Activated CD8-positive, alpha-beta T cell treated with anti-CD3 and anti-CD28 coated beads, Interleukin-2, amount 10 ng/mL, durations not matched to agents 7 days and 5 days (primary cell): ENCODE data around the gene MIOX. TPM values are rescaled to one million over a fixed set of nuclear protein-coding genes. Genes with fewer than 3 reads are reported as not detected.

Source experiments
- ATAC-seq: fragments of 150-1000 bp; cut with Tn5 transposase; one replicate; pipeline ENCODE4 v1.10.0; 2021; ENCODE audit warnings: moderate library complexity
- CTCF ChIA-PET: fragments of 350-600 bp; sonication (Branson Sonifier 250); formaldehyde crosslinking; loops from one replicate; lab custom pipeline; 2021; ENCODE audit warnings: antibody characterized with exemption; lab: Charles Lee
- POLR2A ChIA-PET: fragments of 350-600 bp; sonication (Branson Sonifier 250); formaldehyde crosslinking; loops from one replicate; lab custom pipeline; 2021; ENCODE audit warnings: antibody characterized with exemption; lab: Charles Lee
- DNase-seq: peaks from one replicate; pipeline ENCODE4 v3.0.0-alpha.2; 2020
- H3K27ac Mint-ChIP-seq: one replicate; pipeline ENCODE4 v1.8.0; 2021; ENCODE audit warnings: mild to moderate bottlenecking, mixed read lengths
- H3K27me3 Mint-ChIP-seq: one replicate; pipeline ENCODE4 v1.8.0; 2021; ENCODE audit warnings: low read depth, mixed read lengths
- H3K36me3 Mint-ChIP-seq: one replicate; pipeline ENCODE4 v1.8.0; 2021; ENCODE audit warnings: low read depth, mixed read lengths
- H3K4me1 Mint-ChIP-seq: one replicate; pipeline ENCODE4 v1.8.0; 2021; ENCODE audit warnings: low read depth, mixed read lengths
- H3K4me3 Mint-ChIP-seq: one replicate; pipeline ENCODE4 v1.8.0; 2021; ENCODE audit warnings: mild to moderate bottlenecking, mixed read lengths
- H3K9me3 Mint-ChIP-seq: one replicate; pipeline ENCODE4 v1.8.0; 2022; ENCODE audit warnings: mixed read lengths; ENCODE audit not compliant: insufficient read depth
- total RNA-seq, 2 experiments: library from RNA; stranded (reverse); gene quantifications; one replicate each; pipeline ENCODE4 v1.2.3, GENCODE V29; 2021

MIOX gene
- total RNA-seq, 2 experiments from 2014 or later, result 0.40 TPM; not detected in 1

- peak overlapping the region; percentile 80 for H3K4me3 Mint-ChIP-seq
- H3K36me3 Mint-ChIP-seq, result peaks cover 41% of the 10 kb centered on the region
- H3K9me3 Mint-ChIP-seq, result no peaks in the 10 kb centered on the region
- peaks cover 45% of the 10 kb centered on the region for H3K4me1 Mint-ChIP-seq
- ATAC-seq, result no peak
- peak overlapping the region; percentile 91 for H3K27ac Mint-ChIP-seq
- ChIA-PET CTCF (interaction anchor here (1.7 to 6.5 kb wide), 7 partner anchors 11 to 93 kb away, joined by 4 to 116 read pairs (median 38); partner anchors contain the start of genes KLHDC7B, LMF2 and NCAPH2), POLR2A (interaction anchor here (0.7 to 8.7 kb wide), 7 partner anchors 12 to 567 kb away, joined by 3 to 335 read pairs (median 58); partner anchors contain the start of genes CHKB, KLHDC7B, LMF2 and NCAPH2)
- peak; percentile 66 for DNase-seq
- no peaks in the 10 kb centered on the region for H3K27me3 Mint-ChIP-seq
Measured at GRCh38 chr22:50526834-50527801, 40.5 kb downstream of the MIOX start.

DNA sequence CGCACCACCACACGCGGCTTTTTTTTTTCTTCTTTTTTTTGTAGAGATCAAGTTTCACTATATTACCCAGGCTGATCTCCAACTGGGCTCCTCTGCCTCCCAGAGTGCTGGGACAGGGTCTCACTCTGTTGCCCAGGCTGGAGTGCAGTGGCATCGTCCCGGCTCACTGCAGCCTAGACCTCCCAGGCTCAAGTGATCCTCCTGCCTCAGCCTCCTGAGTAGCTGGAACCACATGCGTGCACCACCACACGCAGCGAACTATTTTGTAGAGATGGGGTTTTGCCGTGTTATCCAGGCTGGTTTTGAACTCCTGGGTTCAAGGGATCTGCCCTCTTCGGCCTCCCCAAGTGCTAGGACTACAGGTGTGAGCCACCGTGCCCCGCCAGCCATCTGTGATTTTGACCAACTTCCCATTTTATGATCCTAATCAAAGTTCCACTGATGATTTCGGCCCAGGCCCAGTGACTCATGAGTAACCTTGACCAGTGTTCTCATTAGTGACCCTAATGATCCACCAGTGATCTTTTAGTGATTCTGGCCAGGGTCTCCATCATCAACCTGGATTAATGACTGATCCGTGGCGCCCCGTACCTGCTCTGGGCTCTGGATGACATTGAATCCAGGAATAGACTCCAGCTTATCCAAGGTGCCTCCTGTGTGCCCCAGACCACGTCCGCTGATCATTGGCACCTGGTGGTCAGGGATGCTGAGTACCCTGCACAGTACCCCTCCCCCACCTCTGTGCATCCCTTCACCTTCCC, 41.4 kb downstream of the MIOX start:
- no peak for DNase-seq
- CTCF ChIA-PET, result interaction anchor here (1.2 to 6.5 kb wide), 7 partner anchors 10 to 276 kb away, joined by 3 to 116 read pairs (median 21); partner anchors contain the start of genes KLHDC7B, LMF2 and NCAPH2
- no peaks in the 10 kb centered on the region for H3K27me3 Mint-ChIP-seq
- no peaks in the 10 kb centered on the region for H3K9me3 Mint-ChIP-seq
- peak overlapping the region; percentile 91 for H3K27ac Mint-ChIP-seq
- peaks cover 49% of the 10 kb centered on the region for H3K4me1 Mint-ChIP-seq
- no peak for ATAC-seq
- H3K36me3 Mint-ChIP-seq, result peaks cover 44% of the 10 kb centered on the region
- POLR2A ChIA-PET, result interaction anchor here (0.7 to 8.7 kb wide), 6 partner anchors 11 to 92 kb away, joined by 5 to 335 read pairs (median 62); partner anchors contain the start of genes CHKB, KLHDC7B, LMF2 and NCAPH2
- peak overlapping the region; percentile 80 for H3K4me3 Mint-ChIP-seq

DNA sequence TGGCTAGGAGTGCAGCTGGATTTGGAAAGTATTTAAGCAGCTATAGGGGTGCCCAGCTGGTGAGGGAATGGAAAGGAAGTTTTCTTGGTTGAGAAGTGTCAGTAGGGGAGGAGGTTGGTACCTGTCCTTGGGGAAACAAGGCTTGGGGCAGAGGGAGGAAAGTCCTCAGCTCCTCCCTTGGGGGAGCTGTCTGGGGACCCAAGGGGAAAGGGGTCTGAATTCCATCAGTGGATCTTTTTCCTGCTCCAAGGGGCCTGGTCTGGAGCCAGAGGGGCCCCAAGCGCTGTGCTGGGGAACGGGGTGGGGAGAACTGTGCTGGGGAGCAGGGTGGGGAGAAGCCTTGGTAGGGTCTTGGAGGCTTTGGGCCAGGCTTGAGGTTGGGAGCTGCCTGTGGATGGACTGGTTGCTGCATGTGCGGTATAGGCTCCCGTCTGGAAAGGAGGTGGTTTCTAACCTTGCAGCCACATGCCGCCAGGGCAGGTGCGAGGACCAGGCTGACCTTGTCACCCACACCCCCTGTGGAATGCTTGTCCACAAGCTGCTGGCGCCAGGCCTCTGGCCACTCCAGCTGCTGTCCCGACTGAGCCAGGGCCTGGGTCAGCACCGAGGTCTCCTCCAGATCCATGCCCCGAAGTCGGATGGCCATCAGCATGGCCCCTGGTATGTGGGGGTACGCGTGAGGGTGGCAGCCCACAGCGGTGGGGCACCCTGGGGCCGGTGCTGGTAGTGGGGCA, 42.2 kb downstream of the MIOX start:
- H3K27ac Mint-ChIP-seq, result peak overlapping the region; percentile 91
- DNase-seq, result no peak
- CTCF ChIA-PET, result interaction anchor here (0.6 to 6.5 kb wide), 7 partner anchors 9 to 277 kb away, joined by 3 to 116 read pairs (median 4); partner anchors contain the start of genes LMF2 and NCAPH2

DNA sequence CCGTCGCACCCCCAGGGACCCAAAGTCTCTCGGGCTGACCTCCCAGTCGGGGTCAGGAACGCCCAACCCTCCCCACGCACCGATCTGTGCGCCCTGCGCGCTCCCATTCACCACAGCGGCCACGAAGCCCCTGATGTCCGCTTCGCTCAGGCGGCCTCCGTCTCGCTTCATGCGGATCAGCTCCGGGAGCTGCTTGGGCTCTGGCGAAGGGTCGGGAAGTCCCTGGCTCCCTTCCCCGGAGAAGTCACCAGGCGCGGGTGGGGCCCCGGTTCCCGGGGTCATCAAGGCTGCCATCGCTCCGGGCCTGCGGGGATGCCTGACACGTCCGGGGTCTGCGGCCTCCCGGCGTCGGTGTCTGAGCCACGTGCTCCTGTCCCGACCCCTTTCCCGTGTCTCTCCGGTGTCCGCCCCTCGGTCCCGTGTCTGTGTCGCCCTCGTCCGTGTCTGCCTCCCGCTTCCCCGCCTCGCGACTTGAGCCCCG, 42.8 kb downstream of the MIOX start:
- POLR2A ChIA-PET, result interaction anchor here (0.6 to 8.7 kb wide), 11 partner anchors 10 to 170 kb away, joined by 3 to 335 read pairs (median 5); partner anchors contain the start of genes KLHDC7B, LMF2, NCAPH2 and SYCE3
- DNase-seq (no peak), ATAC-seq (no peak)
- Mint-ChIP-seq H3K27me3 (no peaks in the 10 kb centered on the region), H3K36me3 (peaks cover 41% of the 10 kb centered on the region), H3K27ac (peak overlapping the region; percentile 91), H3K9me3 (no peaks in the 10 kb centered on the region), H3K4me3 (peak overlapping the region; percentile 80), H3K4me1 (peaks cover 52% of the 10 kb centered on the region)
- CTCF ChIA-PET, result interaction anchor here (0.6 to 6.5 kb wide), 6 partner anchors 8 to 277 kb away, joined by 3 to 116 read pairs (median 4); partner anchors contain the start of gene SYCE3

More for the DNA sequence above, 42.2 kb downstream of the MIOX start:
- Mint-ChIP-seq H3K27me3 (no peaks in the 10 kb centered on the region), H3K4me1 (peaks cover 51% of the 10 kb centered on the region), H3K9me3 (no peaks in the 10 kb centered on the region), H3K36me3 (peaks cover 40% of the 10 kb centered on the region), H3K4me3 (peak overlapping the region; percentile 80)
- POLR2A ChIA-PET, result interaction anchor here (1.0 to 8.7 kb wide), 6 partner anchors 10 to 92 kb away, joined by 3 to 335 read pairs (median 62); partner anchors contain the start of genes KLHDC7B, LMF2, NCAPH2 and SYCE3
- no peak for ATAC-seq

DNA sequence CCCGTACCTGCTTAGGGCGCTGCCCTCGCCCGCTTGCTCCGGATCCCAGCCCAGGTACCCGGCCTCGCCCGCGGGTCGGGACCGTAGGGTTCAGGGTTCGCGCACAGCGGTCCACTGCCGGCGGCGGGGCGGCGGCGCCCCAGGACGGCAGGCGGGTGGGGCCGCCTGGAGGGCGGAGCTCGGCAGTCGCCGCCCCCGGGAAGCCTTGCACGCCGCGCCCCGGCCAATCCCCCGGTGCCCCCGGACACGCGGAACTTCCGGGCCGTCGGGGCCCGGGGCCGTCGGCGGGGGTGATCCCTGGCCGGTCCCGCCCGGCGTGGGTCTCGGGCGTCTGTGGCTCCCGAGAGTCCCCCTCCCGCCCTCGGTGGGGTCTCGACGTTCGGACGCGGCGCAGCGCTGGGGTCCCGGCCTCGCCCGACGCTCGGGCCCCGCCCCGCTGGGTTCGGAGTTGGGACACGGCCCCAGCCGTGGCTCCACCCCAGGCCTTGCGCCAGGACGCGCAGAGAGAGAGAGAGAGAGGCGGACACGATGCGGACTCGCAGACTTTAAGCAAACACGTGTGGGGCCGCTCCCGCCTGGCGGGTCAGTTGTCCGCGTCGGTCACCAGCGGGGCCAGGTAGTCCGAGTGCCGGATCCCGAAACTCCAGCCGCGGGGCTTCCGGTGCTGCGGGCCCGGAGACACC, 43.4 kb downstream of the MIOX start, which contains the start of gene TYMP:
TYMP (minus strand) TSS at position 116 of the 683 bp plus-strand sequence. CDS start 303 bp downstream, outside the sequence.
- DNase-seq, result peak; percentile 85
- peaks cover 37% of the 10 kb centered on the region for H3K36me3 Mint-ChIP-seq
- ChIA-PET CTCF (interaction anchor here (1.0 to 6.5 kb wide), 3 partner anchors 8 to 33 kb away, joined by 5 to 116 read pairs (median 7); partner anchors contain the start of gene SYCE3), POLR2A (interaction anchor here (0.6 to 8.7 kb wide), 10 partner anchors 9 to 169 kb away, joined by 3 to 335 read pairs (median 4); partner anchors contain the start of genes KLHDC7B, LMF2, NCAPH2 and SYCE3)
- H3K27me3 Mint-ChIP-seq, result no peaks in the 10 kb centered on the region
- no peaks in the 10 kb centered on the region for H3K9me3 Mint-ChIP-seq
- H3K27ac Mint-ChIP-seq, result peak within 1 kb of the TSS; percentile 100
- H3K4me3 Mint-ChIP-seq, result peak within 1 kb of the TSS; percentile 94
- peaks cover 51% of the 10 kb centered on the region for H3K4me1 Mint-ChIP-seq
- peak; percentile 32 for ATAC-seq

DNA sequence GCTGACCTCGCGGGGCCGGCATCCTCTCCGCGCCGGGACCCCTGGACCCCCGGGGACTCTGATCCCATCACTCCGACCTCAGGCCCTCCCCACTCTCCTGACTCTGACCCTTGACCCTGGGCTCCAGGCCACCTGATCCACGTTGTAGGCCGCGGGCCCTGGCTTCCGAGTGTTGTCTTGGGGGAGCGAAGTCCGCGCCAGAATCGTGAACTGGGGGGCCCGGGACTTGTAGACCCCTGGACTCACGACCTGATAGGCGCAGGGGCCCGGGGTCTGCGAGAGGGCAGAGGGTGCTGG, 43.9 kb downstream of the MIOX start:
- Mint-ChIP-seq H3K36me3 (peaks cover 37% of the 10 kb centered on the region), H3K9me3 (no peaks in the 10 kb centered on the region), H3K27ac (peak overlapping the region; percentile 100), H3K4me3 (peak overlapping the region; percentile 94), H3K4me1 (peaks cover 51% of the 10 kb centered on the region), H3K27me3 (no peaks in the 10 kb centered on the region)
- ChIA-PET POLR2A (interaction anchor here (0.6 to 8.7 kb wide), 8 partner anchors 8 to 340 kb away, joined by 3 to 335 read pairs (median 10); partner anchors contain the start of genes CHKB, KLHDC7B and SYCE3), CTCF (no interaction called here)
- ATAC-seq (peak; percentile 4), DNase-seq (no peak)

DNA sequence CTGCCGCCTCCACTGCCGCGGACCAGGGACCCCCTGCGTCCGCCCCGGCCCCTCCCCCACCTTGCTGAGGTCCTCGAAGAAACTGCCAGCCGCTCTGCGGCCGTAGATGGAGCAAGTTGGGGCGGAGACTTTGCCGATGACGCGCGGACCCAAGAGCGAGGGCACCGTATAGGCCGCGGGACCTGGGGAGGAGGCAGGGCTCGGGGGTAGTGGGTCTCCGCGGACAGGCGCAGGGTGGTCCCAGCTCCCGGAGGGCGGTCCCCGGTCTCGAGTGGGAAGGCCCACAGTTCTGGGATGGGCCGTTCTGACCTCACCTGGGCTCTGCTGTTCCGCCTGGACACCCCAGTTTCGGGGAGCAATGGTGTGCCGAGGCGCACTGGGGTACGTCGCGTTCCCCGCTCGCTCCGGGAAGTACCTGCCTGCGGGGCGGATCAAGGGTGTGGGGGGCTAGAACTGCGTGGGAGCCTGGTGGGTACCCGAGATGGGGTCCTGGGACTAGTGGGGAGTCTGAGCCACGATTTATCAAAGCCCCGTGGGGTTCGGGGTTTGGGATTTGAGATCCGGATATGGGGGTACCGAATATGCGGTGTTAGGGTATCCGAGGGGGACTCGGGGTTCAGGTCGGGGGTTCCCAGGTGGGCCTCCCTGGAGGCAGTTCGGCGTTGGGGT, 44.4 kb downstream of the MIOX start:
- ATAC-seq (peak; percentile 47), DNase-seq (peak; percentile 92)
- Mint-ChIP-seq H3K9me3 (no peaks in the 10 kb centered on the region), H3K27ac (peak overlapping the region; percentile 100), H3K4me1 (peaks cover 51% of the 10 kb centered on the region), H3K36me3 (peaks cover 37% of the 10 kb centered on the region), H3K27me3 (no peaks in the 10 kb centered on the region), H3K4me3 (peak overlapping the region; percentile 94)
- ChIA-PET CTCF (interaction anchor here (1.1 kb wide), 1 partner anchor 90 kb away, joined by 3 read pairs; no protein-coding TSS in a partner anchor), POLR2A (interaction anchor here (0.6 to 8.7 kb wide), 11 partner anchors 8 to 340 kb away, joined by 3 to 335 read pairs (median 5); partner anchors contain the start of genes CHKB, KLHDC7B and SYCE3)

DNA sequence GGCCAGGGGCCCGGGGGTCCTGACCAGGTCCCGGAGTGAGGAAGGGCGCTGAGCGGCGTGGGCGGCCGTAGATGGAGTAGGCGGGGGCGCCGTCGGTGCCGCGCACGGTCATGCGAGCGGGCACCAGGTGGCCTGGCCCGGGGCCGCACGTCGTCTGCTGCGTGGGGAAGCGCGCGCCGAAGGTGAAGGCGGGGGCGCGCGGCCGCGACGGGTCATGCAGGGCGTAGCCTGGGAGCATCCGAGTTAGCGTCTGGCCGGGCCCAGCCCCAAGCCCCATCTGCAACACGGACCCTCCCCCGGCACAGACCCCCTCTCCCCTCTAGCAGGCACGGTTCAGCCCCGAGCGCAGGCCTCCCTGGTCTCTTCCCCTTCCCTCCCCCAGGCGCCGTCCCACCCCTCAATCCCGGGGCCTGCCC, 44.9 kb downstream of the MIOX start:
- Mint-ChIP-seq H3K9me3 (no peaks in the 10 kb centered on the region), H3K27ac (peak overlapping the region; percentile 100), H3K4me3 (peak overlapping the region; percentile 94), H3K36me3 (peaks cover 37% of the 10 kb centered on the region), H3K27me3 (no peaks in the 10 kb centered on the region), H3K4me1 (peaks cover 55% of the 10 kb centered on the region)
- ChIA-PET POLR2A (interaction anchor here (0.8 to 8.7 kb wide), 9 partner anchors 7 to 341 kb away, joined by 3 to 335 read pairs (median 6); partner anchors contain the start of genes CHKB, KLHDC7B and SYCE3), CTCF (interaction anchor here (1.0 to 1.1 kb wide), 2 partner anchors 9 to 89 kb away, joined by 3 read pairs; no protein-coding TSS in a partner anchor)
- peak; percentile 84 for DNase-seq
- peak; percentile 32 for ATAC-seq
